Stimulated activated CD8-positive, alpha-beta memory T cell treated with anti-CD3 and anti-CD28 coated beads, Interleukin-15, amount 100 ng/mL, for 48 hours (primary cell): ENCODE measurements around the gene KCTD5.
"Not testable (repeated sequence)": the region's sequence is repeated elsewhere in the genome, so short reads cannot be mapped to it uniquely, and the experiment has no call there.

ENCODE experiments used
- DNase-seq, 2 donors: peaks; one replicate each; pipeline ENCODE4 v3.0.0-alpha.2; 2020; ENCODE audit warnings: low read depth in 2 of 2

The KCTD5 gene

DNA sequence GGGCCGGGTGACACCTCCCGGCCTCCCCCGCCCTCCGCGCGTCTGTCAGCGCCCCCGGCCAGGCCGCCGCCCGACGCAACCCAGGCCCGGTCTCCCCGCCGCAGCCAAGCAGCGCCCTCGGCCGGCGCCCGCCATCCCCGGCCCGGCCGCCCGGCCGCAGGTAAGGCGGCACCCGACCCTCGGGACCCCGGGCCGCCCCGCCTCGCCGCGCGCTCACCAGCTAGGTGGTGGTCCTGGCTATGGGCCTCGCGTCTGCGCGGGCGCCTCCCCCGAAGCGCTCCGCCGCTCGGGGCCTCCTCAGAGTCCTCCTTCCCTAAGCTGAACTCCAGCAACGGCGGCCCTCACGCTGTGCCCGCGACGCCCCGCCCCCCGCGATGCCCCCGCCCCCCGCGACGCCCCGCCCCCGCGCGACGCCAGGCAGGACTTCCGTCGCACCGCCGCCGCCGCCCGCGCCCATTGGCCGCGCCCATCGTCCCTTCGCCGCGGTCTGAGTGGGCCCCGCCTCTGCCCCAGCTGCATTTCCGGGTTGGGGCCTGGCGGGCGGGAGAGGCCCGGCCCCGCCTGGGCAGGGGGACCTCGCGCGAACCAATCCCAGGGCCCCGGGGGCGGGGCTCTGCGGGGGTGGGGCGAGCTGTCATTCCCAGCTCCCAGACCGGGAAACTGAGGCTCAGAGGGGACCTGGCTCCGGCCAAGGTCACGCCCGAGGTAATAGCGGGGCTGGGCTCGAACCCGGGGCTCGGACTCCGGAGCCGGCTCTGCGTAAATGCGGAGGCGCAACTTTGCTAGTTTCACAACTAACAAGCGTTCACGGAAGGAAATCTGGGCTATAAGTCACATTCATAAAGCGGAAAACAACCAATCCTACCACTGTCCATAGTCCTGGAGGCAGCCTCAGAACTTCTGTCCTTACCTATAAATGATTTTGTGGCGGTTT is 9.0 kb upstream of the KCTD5 start:
- DNase-seq = peak; percentile 92 to 95

DNA sequence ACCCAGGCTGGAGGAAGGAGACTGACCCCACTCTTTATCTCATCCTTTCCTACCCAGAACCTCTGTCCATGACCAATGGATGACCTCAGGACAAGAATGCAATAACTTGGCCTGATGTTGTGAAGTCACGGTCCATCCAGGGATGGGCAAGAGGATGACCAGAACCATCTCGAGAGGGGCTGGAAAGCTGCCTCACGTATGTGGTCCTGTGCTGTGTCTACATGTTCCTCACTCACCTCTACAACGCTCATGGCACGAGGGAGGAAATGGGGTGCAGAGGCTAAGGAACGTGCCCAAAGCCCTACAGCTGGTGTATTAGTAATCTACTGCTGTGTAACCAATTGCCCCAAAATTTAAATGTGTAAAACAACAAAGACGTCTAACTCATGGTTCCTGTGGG is 7.3 kb upstream of the KCTD5 start:
- no peak for DNase-seq

DNA sequence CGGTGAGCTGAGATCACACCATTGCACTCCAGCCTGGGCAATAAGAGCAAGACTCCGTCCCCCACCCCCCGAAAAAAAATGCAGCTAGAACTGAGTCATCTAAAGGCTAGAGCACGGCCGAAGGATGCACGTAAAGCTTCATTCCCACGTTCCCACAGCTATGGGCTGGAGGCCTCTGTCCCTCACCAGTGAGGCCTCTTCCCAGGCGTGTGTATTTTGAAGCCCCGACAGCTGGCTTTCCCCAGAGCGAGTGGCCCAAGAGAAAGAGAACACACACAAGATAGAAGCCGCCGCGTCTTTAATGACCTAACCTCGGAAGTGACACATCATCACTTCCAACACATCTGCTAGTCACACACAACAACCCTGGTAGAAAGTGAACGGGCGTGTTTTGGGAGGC is 6.6 kb upstream of the KCTD5 start:
- DNase-seq = no peak

DNA sequence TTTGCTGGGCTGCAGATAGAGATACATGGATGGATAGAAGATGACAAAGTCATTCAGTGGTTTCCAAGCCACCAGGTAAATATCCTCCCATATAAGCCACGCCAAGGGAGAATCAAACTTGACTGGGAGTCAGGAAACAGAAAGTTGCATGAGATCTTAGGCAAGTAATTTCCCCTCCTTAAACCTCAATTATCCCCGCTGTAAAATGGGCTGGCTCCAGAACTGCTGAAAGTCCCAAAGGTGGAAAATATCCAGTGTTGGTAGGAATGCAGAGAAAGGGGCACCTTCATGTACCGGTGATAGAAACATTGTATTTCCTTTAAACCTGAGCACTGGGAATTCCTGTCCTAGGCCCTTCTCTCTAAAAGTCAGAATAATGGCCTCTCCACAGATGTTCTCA is 5.4 kb upstream of the KCTD5 start:
- DNase-seq = not testable (repeated sequence)

GRCh38 chr16:2678206-2678965 is 3.9 kb upstream of the KCTD5 start:
- DNase-seq = not testable (repeated sequence)

- not testable (repeated sequence) for DNase-seq
Measured at GRCh38 chr16:2679902-2680301, 2.4 kb upstream of the KCTD5 start.

DNA sequence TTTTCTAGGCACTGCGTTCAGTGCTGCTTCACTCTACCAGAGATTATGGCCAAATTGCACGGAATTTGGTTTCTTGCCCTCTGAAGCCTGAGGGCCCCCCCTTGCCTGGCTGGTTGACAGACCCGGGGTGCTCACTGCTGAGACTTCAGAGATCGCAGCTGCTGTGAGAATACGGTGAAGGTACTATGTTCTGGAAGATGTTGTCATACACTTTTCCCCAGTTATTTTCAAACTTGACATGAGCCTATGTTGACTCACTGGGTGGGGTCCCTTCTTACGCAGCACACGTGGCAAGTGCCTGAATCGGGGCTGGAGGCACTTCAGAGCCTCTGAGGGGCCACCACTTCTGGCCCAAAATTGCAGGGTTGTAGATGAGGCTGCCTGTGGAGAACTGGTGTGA is 2.0 kb upstream of the KCTD5 start:
- not testable (repeated sequence) for DNase-seq

- DNase-seq = not testable (repeated sequence)
Measured at GRCh38 chr16:2683041-2683440, 718 bp downstream of the KCTD5 start.

- DNase-seq = not testable (repeated sequence)
Measured at GRCh38 chr16:2686075-2686474, 3.8 kb downstream of the KCTD5 start.

GRCh38 chr16:2686912-2687507 is 4.7 kb downstream of the KCTD5 start:
- DNase-seq = peak in 1 of 2 donors; percentile 44

GRCh38 chr16:2687531-2688308 is 5.4 kb downstream of the KCTD5 start:
- no peak for DNase-seq

- DNase-seq = not testable (repeated sequence)
Measured at GRCh38 chr16:2689422-2689821, 7.1 kb downstream of the KCTD5 start.

- DNase-seq = no peak
Measured at GRCh38 chr16:2689968-2690801, 7.9 kb downstream of the KCTD5 start.

- DNase-seq = no peak
Measured at GRCh38 chr16:2690852-2691251, 8.5 kb downstream of the KCTD5 start.

GRCh38 chr16:2691491-2692248 is 9.3 kb downstream of the KCTD5 start:
- no peak for DNase-seq

DNA sequence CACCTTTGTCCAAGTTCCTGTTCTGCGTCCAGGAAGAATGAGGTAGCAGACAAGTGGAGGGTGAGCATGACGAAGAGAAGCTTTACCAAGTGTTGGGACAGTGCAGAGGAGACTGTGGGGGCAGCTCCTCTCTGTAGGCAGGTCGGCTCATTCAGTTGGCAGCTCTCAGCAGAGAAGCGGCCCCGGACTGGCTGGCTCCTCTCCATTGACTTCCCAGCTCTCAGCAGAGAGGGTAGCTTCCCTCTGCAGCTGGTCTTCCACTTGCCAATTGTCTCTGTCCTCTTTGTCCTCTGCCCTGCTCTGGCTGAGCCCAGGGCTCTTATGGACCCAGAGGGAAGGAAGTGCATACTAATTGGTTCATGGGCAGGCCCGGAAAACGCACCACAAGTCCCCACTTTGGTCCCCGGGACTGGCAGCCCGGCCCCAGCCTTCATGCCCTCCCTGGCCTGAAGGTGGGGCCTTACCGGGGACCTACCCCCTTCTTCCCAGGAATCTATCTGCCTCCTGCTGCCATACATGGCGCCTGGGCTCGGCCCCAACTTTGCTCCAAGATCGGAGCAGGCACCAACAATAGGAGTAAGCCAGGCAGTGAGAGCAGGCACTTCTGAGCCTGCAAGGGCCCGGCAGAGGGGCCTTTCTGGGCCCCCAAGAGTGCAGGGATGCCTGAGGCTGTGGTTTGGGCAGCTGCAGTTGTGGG is 10.1 kb downstream of the KCTD5 start:
- no peak for DNase-seq

DNA sequence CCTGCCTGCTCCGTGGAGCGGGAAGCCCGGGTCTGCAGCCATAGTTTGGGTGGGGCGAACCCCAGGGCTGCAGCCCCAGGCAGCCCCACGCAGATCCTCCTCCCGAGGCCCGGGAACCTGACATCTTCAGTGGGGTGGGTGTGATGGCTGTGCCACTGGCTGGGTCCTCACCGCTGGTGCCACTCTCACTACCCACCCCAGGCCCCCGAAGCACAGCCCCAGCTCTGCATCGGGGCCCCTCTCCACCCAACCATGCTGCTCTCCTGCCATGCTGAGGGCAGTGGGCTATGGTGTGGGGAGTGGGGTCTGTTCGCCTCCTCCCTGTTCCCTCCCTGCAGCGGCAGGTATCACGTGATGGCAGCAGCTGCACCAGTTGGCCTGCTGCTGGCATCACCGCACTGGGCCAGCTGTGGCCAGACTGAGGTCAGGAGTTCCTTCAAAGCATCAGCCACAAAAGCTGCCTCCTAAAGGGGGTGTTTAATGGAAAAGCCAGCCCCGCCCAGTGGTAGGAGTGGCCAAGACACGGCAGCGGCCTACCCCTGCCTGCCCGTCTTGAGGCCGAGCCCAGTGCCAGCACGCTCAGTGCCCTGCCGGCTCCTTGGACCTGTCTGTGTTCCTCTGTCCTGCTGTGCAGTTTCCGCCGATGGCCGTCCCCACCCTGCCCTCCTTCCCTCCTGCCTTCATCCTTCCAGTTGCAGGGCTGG is 10.8 kb downstream of the KCTD5 start:
- DNase-seq = no peak

DNA sequence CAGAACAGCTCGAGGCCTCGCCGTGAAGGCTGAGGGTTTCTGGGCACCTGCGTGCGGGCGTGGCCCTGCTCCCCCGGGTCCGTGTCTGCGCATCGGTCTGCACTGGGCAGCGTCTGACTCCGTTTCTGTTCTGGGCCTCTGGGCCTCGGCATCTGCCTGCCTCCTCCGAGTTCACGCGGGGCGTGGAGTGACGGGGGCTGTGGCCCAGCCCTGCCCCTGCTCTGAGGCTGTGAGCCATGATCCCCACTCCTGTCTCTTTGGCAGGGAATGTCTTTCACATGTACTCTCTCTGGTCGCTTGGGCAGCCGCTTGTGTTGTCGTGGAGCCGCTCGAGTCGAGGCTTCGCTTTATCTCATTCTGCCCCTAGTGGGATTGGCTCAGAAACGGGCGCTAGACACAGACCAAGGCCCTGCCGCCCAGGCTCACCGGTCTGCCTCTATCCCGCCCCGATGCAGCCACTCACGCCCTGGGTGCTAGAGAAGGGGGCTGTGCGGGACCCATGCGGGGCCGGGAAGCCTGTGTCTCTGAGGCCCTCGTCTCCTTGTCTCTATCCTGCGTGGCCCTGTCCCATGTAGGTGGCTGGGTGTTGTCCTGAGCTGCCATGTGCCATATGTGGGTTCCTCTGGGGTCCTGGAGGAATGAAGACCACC is 14.4 kb downstream of the KCTD5 start:
- not testable (repeated sequence) for DNase-seq
